ENCODE data around the gene DUSP16.
A peak's percentile ranks its signal among the peaks of the same experiment; 100 is the strongest.
"Not testable (repeated sequence)": the region's sequence is repeated elsewhere in the genome, so short reads cannot be mapped to it uniquely, and the experiment has no call there.

Gene DUSP16

DNA sequence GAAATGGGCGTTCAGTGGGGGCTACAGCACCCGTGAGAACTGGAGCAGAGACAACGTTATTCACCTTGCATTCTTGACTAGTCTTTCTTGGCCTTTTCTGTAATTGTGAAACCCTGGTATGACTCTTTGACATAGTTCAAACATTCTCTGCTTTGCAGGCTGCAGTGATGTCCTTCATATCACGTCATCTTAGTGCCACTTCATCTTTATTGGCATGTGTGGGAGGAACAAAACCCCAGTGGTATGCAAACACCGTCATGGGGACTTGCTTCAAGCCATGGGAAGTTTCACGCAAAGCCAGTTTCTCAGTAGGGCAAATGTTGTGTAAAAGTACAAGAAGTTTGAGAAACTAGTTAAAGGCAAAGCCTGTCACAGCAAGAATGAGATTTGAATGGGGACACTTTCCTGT, 20.2 kb upstream of the DUSP16 start:
- DNase-seq, result no peak

- DNase-seq, result no peak
Measured at GRCh38 chr12:12582193-12582881, 19.7 kb upstream of the DUSP16 start.

DNA sequence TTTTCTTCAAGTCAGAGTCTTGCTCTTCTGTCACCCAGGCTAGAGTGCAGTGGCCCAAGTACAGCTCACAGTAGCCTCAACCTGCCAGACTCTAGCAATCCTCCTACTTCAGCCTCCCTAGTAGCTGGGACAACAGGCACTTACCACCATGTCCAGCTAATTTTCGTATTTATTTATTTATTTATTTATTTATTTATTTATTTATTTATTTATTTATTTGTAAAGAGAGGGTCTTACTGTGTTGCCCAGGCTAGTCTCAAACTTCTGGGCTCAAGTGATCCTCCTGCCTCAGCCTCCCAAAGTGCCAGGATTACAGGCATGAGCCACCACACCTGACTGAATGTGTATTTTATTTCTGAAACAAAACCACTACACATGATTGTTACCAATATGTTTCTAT, 18.1 kb upstream of the DUSP16 start:
- DNase-seq, result not testable (repeated sequence)

DNA sequence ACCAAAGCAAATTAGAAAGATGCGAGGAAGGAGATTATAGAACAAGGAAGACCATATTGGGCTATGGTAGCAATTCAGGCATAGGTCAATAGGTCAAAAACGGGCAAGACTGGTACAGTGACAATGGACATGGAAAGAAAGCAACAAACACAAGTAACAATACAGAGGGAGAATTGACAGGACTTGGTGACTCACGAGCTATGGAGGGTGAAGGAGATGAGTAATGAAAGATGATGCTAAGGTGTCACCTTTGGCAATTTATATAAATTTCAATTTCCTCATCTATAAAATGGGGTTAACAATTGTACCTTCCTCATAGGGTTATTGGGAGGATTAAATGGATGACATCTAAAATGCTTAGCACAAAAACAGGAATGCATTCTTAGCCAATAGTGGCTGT, 15.1 kb upstream of the DUSP16 start:
- no peak for DNase-seq

DNA sequence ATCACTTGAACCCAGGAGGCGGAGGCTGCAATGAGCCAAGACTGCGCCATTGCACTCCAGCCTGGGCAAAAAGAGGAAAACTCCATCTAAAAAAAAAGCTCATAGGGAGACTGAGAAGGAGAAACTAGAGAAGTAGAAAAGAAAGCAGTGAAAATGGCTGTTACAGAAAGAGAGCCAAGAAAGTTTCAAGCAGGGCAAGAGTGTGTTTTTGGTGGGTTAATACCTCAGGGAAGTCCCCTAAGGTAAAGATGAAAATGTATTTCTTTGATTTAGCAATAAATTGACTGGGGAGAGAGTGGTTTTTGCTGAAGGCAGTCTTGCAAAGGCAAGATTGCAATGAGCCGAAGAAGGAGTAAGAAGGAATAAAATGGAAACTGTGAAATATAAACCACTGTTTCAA, 10.0 kb upstream of the DUSP16 start:
- no peak for DNase-seq

GRCh38 chr12:12565971-12566370, 3.3 kb upstream of the DUSP16 start:
- not testable (repeated sequence) for DNase-seq

- no peak for DNase-seq
Measured at GRCh38 chr12:12564911-12565310, 2.2 kb upstream of the DUSP16 start.

DNA sequence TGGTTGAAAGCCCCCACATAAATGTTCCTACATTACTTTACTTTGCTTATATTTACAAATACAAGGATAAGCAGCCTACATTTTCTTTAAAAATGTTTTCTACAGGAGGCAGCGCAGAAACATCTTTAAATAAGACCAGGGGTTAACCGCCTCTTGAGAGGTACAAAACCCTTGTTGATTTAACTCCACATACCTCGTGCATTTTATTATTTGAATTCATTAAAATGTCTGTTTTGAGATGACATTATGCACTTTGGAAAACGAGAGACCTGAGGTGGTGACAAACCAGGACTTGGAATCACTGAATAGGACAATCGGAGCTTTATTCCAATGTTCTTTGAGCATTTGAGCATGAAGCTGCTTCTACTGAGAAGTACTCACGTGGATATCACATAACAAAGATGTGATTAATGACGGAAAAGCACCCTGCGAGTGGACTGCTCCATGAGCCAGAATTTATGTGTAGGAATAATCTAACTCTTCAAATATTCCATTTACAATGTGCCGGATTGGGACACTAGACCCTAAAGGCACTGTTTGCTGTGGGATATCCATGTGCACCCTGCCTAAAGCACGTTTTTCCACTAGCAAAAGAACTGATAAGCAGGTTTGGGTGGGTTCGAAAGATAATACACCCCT, 746 bp upstream of the DUSP16 start:
- DNase-seq, result no peak

GRCh38 chr12:12562016-12562483, 613 bp downstream of the DUSP16 start:
- no peak for DNase-seq

GRCh38 chr12:12561371-12562015, 1.2 kb downstream of the DUSP16 start:
- no peak for DNase-seq

DNA sequence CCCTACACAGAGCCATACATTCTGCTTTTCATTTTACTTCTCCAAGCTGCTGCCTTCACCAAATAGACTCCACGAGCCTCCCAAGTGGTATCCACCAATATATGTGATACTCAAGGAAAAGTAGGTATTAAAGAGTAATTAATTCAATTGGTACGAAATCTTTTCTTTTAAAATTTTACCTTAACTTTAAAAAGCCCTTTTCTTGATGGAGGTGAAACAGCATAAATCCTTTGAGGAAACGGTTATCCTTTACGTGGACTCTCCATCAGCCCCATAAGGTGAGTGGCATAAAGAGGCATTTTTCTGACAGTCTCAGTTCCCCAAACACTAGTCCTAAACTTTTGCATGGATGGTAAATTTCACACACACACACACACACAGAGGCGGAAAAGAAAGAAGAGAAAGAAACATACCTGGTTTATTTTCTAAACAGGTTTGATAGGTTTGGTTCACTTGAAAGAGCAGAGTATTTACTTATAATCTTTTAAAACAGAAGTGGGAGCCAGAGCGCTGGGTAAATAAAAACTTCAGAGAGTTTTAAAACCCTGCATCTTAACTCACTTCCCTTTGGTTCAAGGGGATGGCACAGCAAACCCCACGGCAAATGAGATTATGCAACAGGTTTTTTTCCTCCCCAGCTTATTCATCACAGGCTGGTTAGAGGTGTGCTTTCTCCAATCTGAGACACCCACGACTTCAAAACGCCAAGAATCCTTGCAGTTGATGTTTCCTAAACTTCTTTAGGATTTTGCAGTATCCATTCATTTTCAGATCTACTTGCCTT, 1.9 kb downstream of the DUSP16 start:
- peak; percentile 27 for DNase-seq

- no peak for DNase-seq
Measured at GRCh38 chr12:12559719-12560296, 2.9 kb downstream of the DUSP16 start.

GRCh38 chr12:12558291-12558690, 4.4 kb downstream of the DUSP16 start:
- DNase-seq, result no peak

DNA sequence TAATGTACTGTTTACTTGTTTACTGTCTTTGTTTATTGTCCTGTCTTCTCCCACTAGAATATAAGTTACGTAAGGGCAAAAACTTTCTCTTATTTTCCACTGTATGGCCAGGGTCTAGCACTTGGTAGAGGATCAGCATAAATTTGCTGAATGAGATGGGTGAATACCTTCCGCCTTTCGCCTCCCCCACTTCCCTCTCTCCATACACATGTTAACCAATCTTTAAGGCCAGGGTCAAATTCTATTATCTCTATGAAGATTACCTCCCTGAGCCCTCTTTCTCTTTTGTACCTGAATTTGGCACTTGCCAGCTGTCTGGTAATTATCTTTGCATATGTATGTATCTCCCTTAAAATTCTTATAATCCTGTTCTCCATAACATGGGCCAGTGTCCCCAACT, 4.9 kb downstream of the DUSP16 start:
- no peak for DNase-seq

DNA sequence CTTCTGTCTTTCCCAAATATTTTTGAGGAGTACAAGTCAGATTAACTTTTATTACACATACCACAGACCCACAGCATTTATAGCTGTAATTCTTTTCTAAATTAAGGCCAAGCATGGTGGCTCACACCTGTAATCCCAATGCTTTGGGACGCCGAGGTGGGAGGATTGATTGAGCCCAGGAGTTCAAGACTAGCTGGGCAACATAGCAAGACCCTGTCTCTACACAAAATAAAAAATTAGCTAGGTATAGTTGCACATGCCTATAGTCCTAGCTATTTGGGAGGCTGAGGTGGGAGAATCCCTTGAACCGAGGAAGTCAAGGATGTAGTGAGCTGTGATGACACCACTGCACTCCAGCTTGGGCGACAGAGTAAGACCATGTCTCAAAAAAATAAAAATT, 7.0 kb downstream of the DUSP16 start:
- no peak for DNase-seq

- DNase-seq, result no peak
Measured at GRCh38 chr12:12553208-12553785, 9.4 kb downstream of the DUSP16 start.

DNA sequence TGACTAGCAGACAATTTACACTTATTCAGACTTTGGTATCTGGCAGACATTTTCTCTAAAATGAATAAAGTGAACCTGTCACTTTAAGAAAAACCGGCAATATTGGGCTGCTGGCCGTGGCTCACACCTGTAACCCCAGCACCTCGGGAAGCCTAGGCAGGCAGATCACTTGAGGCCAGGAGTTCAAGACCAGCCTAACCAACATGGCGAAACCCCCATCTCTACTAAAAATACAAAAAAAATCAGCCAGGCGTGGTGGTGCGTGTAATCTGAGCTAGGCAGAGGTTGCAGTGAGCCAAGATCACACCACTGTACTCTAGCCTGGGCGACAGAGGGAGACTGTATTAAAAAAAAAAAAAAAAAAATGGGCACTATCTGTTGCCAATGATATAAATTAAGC, 11.5 kb downstream of the DUSP16 start:
- DNase-seq, result no peak

DNA sequence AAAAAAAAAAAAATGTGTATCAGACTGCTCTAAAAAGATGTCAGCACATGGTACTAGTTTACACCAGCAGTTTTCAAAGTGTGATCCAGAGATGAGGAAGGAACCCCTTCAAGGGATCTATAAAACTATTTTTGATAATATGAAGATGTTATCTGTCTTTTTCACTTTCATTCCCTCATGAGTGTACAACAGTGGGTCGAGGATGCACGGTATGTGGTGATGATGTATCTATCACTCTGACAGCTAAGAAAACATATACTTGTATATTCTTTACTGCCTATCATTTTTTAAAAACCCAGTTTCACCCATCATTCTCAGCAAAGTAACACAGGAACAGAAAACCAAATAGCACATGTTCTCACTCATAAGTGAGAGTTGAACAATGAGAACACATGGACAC, 12.4 kb downstream of the DUSP16 start:
- no peak for DNase-seq

- DNase-seq, result no peak
Measured at GRCh38 chr12:12549426-12549825, 13.2 kb downstream of the DUSP16 start.

GRCh38 chr12:12548713-12549112, 13.9 kb downstream of the DUSP16 start:
- no peak for DNase-seq

- DNase-seq, result peak; percentile 79
Measured at GRCh38 chr12:12546314-12546772, 16.3 kb downstream of the DUSP16 start.

DNA sequence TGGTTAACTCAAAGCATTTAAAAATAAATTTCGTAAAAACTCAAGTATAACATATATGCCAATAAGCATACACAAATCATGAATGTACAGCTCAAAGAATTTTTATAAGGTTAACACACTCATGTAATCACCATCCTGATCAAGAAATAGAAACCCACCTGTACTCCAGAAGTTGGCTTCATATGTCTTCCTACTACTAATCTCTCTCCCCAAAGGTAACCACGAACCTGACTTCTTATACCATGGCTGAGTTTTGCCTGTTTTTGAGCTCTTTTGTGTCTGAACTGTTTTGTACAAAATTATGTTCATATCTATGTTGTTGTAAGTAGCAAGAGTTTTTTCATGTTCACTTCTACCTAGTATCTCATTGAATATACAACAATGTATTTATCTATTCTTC, 18.7 kb downstream of the DUSP16 start:
- no peak for DNase-seq

- no peak for DNase-seq
Measured at GRCh38 chr12:12542964-12543363, 19.7 kb downstream of the DUSP16 start.
